Gastrocnemius medialis (tissue), 4 donors: ENCODE results near the gene DNAJB6.

Source experiments
- CTCF ChIP-seq, 5 experiments: fragments of 450-650 bp in 3 of 5; fragments of 200-600 bp in 2 of 5; sonication (generic) in 2 of 5; IDR thresholded peaks in 4 of 5; conservative IDR thresholded peaks in 1 of 5; 1 replicate in 4 of 5; 2 replicates in 1 of 5; pipeline ENCODE4 v1.5.1; 2016 to 2019; ENCODE audit warnings: antibody characterized with exemption in 5 of 5, mild to moderate bottlenecking in 3 of 5, moderate library complexity in 3 of 5
- POLR2A ChIP-seq, 2 donors: fragments of 450-650 bp; IDR thresholded peaks; one replicate each; pipeline ENCODE4 v1.6.1; 2017; ENCODE audit warnings: antibody characterized with exemption in 2 of 2, mild to moderate bottlenecking in 2 of 2, moderate library complexity in 2 of 2

DNA sequence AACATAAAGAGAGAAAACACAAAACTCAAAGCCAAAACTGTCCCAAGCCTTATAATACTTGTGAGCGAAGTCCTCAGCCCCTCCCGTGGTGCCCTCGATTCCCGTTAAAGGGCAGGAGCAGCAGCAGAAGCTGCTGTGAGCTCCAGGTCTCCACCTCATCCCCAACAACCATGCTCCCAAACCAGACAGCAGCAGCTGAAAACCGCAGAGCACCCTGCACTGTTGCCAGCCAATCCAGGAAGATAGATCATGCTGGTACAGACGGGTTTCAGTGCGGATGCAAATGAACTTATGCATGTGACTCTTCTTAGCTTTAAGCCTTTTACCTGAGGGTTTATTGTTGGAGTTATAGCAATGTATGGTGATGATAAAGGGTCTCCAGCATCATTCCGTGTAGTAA is 97.9 kb downstream of the DNAJB6 start:
- TF ChIP-seq POLR2A (IDR thresholded peaks at IDR 0.05): no peak
- no peak for TF ChIP-seq CTCF (IDR thresholded peaks at IDR 0.05 in 4 of 5, conservative IDR thresholded peaks at IDR 0.05 in 1 of 5)
